HepG2 (cell line): Measurements from ENCODE around the gene CHST11. TPM values are rescaled to one million over a fixed set of nuclear protein-coding genes. Genes with fewer than 3 reads are reported as not detected.
A peak's percentile ranks its signal among the peaks of the same experiment; 100 is the strongest.

Experiments
- ATAC-seq: fragments of 200-7000 bp; cut with Tn5 transposase; 3 replicates; pipeline ENCODE4 v1.9.1; 2020; ENCODE audit warnings: mild to moderate bottlenecking, moderate library complexity
- BruUV-seq: library from RNA; stranded (reverse); fragments of 400-500 nt; replicated peaks from 2 replicates; lab custom pipeline; 2021; lab: Mats Ljungman, UMichigan
- CTCF ChIA-PET: fragments of 300-600 bp; formaldehyde crosslinking; extraction: SDS; loops from one replicate; lab custom pipeline; 2021; ENCODE audit warnings: low total read pairs, inconsistent platforms, low intra/inter-chr PET ratio; lab: Yijun Ruan, JAX
- POLR2A ChIA-PET: fragments of 350-600 bp; sonication (Branson Sonifier 250); formaldehyde crosslinking; loops from one replicate; lab custom pipeline; 2020; ENCODE audit warnings: antibody characterized with exemption, inconsistent platforms; lab: Yijun Ruan, JAX
- DNase-seq: peaks from one replicate; pipeline ENCODE4 v3.0.0-alpha.2; 2015; ENCODE audit warnings: low spot score
- FAIRE-seq: peaks from 3 replicates; lab custom pipeline; 2011; peaks lifted over from hg19 to GRCh38; lab: Jason Lieb, UNC
- H2AFZ ChIP-seq: one replicate; pipeline ENCODE4 v1.6.1; 2011; ENCODE audit warnings: low read length, inconsistent platforms
- H3K27ac ChIP-seq: fragments of 300-600 bp; 3 replicates; pipeline ENCODE4 v1.8.0; 2011; ENCODE audit warnings: mixed run types, mild to moderate bottlenecking, mixed read lengths, low read length, inconsistent platforms; ENCODE audit not compliant: insufficient read depth; ENCODE audit errors: extremely low read length
- H3K27me3 ChIP-seq, 2 experiments: fragments of 200-600 bp in 1 of 2; 2 replicates in 1 of 2; 3 replicates in 1 of 2; pipeline versions ENCODE4 v1.6.0 to v1.8.0; 2011; ENCODE audit warnings: low read length in 2 of 2, mild to moderate bottlenecking in 2 of 2, moderate library complexity in 2 of 2, inconsistent platforms in 1 of 2; ENCODE audit not compliant: insufficient read depth in 2 of 2, control insufficient read depth in 1 of 2
- H3K36me3 ChIP-seq, 2 experiments: fragments of 200-600 bp in 1 of 2; replicated peaks in 1 of 2; 2 replicates in 1 of 2; 3 replicates in 1 of 2; pipeline versions ENCODE4 v1.5.1 to v1.8.0; 2011; ENCODE audit warnings: low read length in 2 of 2, inconsistent platforms in 1 of 2; ENCODE audit not compliant: insufficient read depth in 2 of 2, control insufficient read depth in 1 of 2
- H3K4me1 ChIP-seq: 2 replicates; pipeline ENCODE4 v1.5.1; 2012; ENCODE audit warnings: low read length, inconsistent platforms; ENCODE audit not compliant: insufficient read depth
- H3K4me2 ChIP-seq: 2 replicates; pipeline ENCODE4 v1.6.0; 2011; ENCODE audit warnings: low read depth, low read length, inconsistent platforms
- H3K4me3 ChIP-seq, 3 experiments: fragments of 200-600 bp in 1 of 3; sonication (generic), shearing (Covaris generic) in 1 of 3; replicated peaks in 1 of 3; 2 replicates each; pipeline ENCODE4 v1.5.1; 2011 to 2016; ENCODE audit warnings: low read length in 3 of 3, inconsistent platforms in 2 of 3, low read depth in 2 of 3, mild to moderate bottlenecking in 2 of 3, control low read depth in 1 of 3, mixed read lengths in 1 of 3; ENCODE audit not compliant: insufficient read depth in 1 of 3
- H3K79me2 ChIP-seq: one replicate; pipeline ENCODE4 v1.6.1; 2011; ENCODE audit warnings: low read length, inconsistent platforms; ENCODE audit not compliant: insufficient read depth
- H3K9ac ChIP-seq: 2 replicates; pipeline ENCODE4 v1.6.0; 2011; ENCODE audit warnings: mild to moderate bottlenecking, low read depth, low read length, inconsistent platforms; ENCODE audit not compliant: insufficient read depth
- H3K9me3 ChIP-seq: 2 replicates; pipeline ENCODE4 v1.5.1; 2012; ENCODE audit warnings: mild to moderate bottlenecking, low read length
- H4K20me1 ChIP-seq: 2 replicates; pipeline ENCODE4 v1.6.0; 2011; ENCODE audit warnings: inconsistent platforms, mild to moderate bottlenecking, low read length, moderate library complexity; ENCODE audit not compliant: insufficient read depth
- DR1 ChIP-seq: sonication (generic); formaldehyde crosslinking; IDR thresholded peaks from 2 replicates; pipeline ENCODE4 v1.8.0; 2021; ENCODE audit warnings: mild to moderate bottlenecking, missing genetic modification reagents, inconsistent platforms
- EZH2 ChIP-seq: conservative IDR thresholded peaks from 2 replicates; pipeline ENCODE4 v1.6.1; 2012; ENCODE audit warnings: mild to moderate bottlenecking, low read depth, low read length, moderate library complexity
- MAZ ChIP-seq, 2 experiments: sonication (generic) in 1 of 2; formaldehyde crosslinking in 1 of 2; IDR thresholded peaks; 2 replicates each; pipeline versions ENCODE4 v1.5.0 to v1.6.1; 2012 to 2020; ENCODE audit warnings: low read depth in 2 of 2, mild to moderate bottlenecking in 2 of 2, borderline replicate concordance in 1 of 2, improper control_type of control experiment in 1 of 2, low read length in 1 of 2, missing genetic modification reagents in 1 of 2, moderate library complexity in 1 of 2
- NFYC ChIP-seq: IDR thresholded peaks from 2 replicates; pipeline ENCODE4 v1.6.1; 2016; ENCODE audit warnings: missing genetic modification reagents, missing compliant biosample characterization
- ZNF24 ChIP-seq: fragments of 450-650 bp; IDR thresholded peaks from 2 replicates; pipeline ENCODE4 v1.6.1; 2017; ENCODE audit warnings: antibody characterized with exemption, mild to moderate bottlenecking
- ZNF354B ChIP-seq: sonication (generic); formaldehyde crosslinking; IDR thresholded peaks from 2 replicates; pipeline ENCODE4 v1.8.0; 2022; ENCODE audit warnings: mild to moderate bottlenecking, missing genetic modification reagents
- ZNF841 ChIP-seq: sonication (generic); formaldehyde crosslinking; IDR thresholded peaks from 2 replicates; pipeline ENCODE4 v1.8.1; 2023; ENCODE audit warnings: missing genetic modification reagents, borderline replicate concordance
- ZNF879 ChIP-seq: sonication (generic); formaldehyde crosslinking; IDR thresholded peaks from 2 replicates; pipeline ENCODE4 v1.8.1; 2023; ENCODE audit warnings: missing genetic modification reagents
- ZNF891 ChIP-seq: sonication (generic); formaldehyde crosslinking; IDR thresholded peaks from 2 replicates; pipeline ENCODE4 v1.5.0; 2020; ENCODE audit warnings: mild to moderate bottlenecking, missing genetic modification reagents
- WGBS: methylation state at CpG from one replicate; pipeline ENCODE4 v1.1.6; 2017; ENCODE audit warnings: low lambda C conversion rate; 5-methylcytosine and 5-hydroxymethylcytosine counted together
- in situ Hi-C: cut with HindIII; loops from 2 replicates; pipeline ENCODE4 v1.10.0; 2017; ENCODE audit warnings: low pct_unique_long_range_greater_than_20kb; ENCODE audit not compliant: extremely low pct_ligation_motif_present
- intact Hi-C: fragments of 100-400 bp; cut with micrococcal nuclease; formaldehyde crosslinking; loops from one replicate; pipeline ENCODE4 v1.10.0; 2022; ENCODE audit not compliant: unreplicated experiment
- polyA plus RNA-seq, 8 experiments: library from polyadenylated mRNA; depleted of rRNA in 3 of 8; stranded (reverse) in 7 of 8; unstranded in 1 of 8; fragments of >200 nt; fragmentation: Illumina TruSeq in 4 of 8; extraction: Trizol in 4 of 8; gene quantifications; 2 replicates each; pipeline versions ENCODE4 v1.2.1 to v1.2.3, GENCODE V29; 2011 to 2016; ENCODE audit warnings: low read depth in 4 of 8, missing spikeins in 1 of 8, mixed read lengths in 1 of 8; ENCODE audit not compliant: insufficient read depth in 1 of 8
- total RNA-seq, 5 experiments: library from RNA; depleted of rRNA; stranded (reverse); fragments of >200 nt; fragmentation: Illumina TruSeq; extraction: Trizol; gene quantifications; 2 replicates each; pipeline ENCODE4 v1.2.3, GENCODE V29; 2016; ENCODE audit warnings: low read depth in 1 of 5
- TF ChIP-seq, protein P1 (sequence below): sonication (generic); formaldehyde crosslinking; IDR thresholded peaks from 2 replicates; pipeline ENCODE4 v1.4.0; 2020; ENCODE audit warnings: missing genetic modification reagents
- TF ChIP-seq, protein P2 (sequence below): sonication (generic); formaldehyde crosslinking; IDR thresholded peaks from 2 replicates; pipeline ENCODE4 v1.4.0; 2020; ENCODE audit warnings: mild to moderate bottlenecking, missing genetic modification reagents, borderline replicate concordance

CHST11 gene
- total and polyA plus RNA-seq, 2 of the 13 experiments (the other 11 are each of a cell fraction or from before 2014, with no cell fraction given) = 0.15 TPM; not detected in 1

DNA sequence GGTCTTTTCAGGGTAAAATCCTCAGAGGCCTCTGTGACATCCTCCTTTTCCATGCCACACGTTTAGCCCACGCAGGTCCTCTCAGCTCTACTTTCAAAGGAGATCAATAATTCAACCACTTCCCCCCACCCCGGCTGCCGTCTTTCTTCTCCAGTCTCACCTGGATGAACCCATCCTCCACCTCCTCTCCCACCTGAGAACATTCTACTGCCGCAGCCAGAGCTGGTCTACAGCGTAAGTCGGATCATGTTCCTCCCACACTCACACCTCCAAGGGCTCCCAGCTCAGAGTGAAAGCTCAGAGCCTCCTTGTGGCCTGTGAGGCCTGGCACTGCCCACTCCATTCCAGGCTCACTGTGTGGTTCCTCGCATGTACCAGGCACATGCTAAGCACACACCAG lies 246.6 kb downstream of the CHST11 start:
- Histone ChIP-seq H3K4me3 (no peak overlapping the region), H3K9ac (no peak overlapping the region), H4K20me1 (no peaks in the 10 kb centered on the region), H3K4me2 (no peak overlapping the region), H3K36me3 (no peaks in the 10 kb centered on the region), H3K9me3 (no peaks in the 10 kb centered on the region), H3K27ac (no peak overlapping the region), H3K4me1 (no peaks in the 10 kb centered on the region), H3K27me3 (peaks cover 2 to 42% of the 10 kb centered on the region in 2 experiments; a peak in 4 of 5 replicates), H3K79me2 (no peaks in the 10 kb centered on the region), H2AFZ (no peak overlapping the region)
- in situ Hi-C loops (no loop called here), intact Hi-C loops (no loop called here)
- ATAC-seq (peak; percentile 29; the same call in 1 of the 3 replicates), DNase-seq (no peak), FAIRE-seq (no peak)
- WGBS = 37% methylated on average over 8 of the region's 8 CpGs
- no peak for TF ChIP-seq ZNF891 (CRISPR knock-in tag)
- no peak for TF ChIP-seq ZNF879 (CRISPR knock-in tag)
- TF ChIP-seq ZNF354B = no peak
- no peak for TF ChIP-seq ZNF841 (CRISPR knock-in tag)
- TF ChIP-seq ZNF24 = no peak
- no peak for TF ChIP-seq MAZ (IDR thresholded peaks at IDR 0.05; ENCODE audit: borderline replicate concordance, low read depth, low read length)
- no peak for TF ChIP-seq MAZ (CRISPR knock-in tag; IDR thresholded peaks at IDR 0.05; ENCODE audit: low read depth)
- TF ChIP-seq, protein P1, sequence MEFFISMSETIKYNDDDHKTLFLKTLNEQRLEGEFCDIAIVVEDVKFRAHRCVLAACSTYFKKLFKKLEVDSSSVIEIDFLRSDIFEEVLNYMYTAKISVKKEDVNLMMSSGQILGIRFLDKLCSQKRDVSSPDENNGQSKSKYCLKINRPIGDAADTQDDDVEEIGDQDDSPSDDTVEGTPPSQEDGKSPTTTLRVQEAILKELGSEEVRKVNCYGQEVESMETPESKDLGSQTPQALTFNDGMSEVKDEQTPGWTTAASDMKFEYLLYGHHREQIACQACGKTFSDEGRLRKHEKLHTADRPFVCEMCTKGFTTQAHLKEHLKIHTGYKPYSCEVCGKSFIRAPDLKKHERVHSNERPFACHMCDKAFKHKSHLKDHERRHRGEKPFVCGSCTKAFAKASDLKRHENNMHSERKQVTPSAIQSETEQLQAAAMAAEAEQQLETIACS (CRISPR knock-in tag) = no peak
- TF ChIP-seq, protein P2, sequence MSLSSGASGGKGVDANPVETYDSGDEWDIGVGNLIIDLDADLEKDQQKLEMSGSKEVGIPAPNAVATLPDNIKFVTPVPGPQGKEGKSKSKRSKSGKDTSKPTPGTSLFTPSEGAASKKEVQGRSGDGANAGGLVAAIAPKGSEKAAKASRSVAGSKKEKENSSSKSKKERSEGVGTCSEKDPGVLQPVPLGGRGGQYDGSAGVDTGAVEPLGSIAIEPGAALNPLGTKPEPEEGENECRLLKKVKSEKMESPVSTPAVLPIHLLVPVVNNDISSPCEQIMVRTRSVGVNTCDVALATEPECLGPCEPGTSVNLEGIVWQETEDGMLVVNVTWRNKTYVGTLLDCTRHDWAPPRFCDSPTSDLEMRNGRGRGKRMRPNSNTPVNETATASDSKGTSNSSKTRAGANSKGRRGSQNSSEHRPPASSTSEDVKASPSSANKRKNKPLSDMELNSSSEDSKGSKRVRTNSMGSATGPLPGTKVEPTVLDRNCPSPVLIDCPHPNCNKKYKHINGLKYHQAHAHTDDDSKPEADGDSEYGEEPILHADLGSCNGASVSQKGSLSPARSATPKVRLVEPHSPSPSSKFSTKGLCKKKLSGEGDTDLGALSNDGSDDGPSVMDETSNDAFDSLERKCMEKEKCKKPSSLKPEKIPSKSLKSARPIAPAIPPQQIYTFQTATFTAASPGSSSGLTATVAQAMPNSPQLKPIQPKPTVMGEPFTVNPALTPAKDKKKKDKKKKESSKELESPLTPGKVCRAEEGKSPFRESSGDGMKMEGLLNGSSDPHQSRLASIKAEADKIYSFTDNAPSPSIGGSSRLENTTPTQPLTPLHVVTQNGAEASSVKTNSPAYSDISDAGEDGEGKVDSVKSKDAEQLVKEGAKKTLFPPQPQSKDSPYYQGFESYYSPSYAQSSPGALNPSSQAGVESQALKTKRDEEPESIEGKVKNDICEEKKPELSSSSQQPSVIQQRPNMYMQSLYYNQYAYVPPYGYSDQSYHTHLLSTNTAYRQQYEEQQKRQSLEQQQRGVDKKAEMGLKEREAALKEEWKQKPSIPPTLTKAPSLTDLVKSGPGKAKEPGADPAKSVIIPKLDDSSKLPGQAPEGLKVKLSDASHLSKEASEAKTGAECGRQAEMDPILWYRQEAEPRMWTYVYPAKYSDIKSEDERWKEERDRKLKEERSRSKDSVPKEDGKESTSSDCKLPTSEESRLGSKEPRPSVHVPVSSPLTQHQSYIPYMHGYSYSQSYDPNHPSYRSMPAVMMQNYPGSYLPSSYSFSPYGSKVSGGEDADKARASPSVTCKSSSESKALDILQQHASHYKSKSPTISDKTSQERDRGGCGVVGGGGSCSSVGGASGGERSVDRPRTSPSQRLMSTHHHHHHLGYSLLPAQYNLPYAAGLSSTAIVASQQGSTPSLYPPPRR (CRISPR knock-in tag) = no peak
- no peak for TF ChIP-seq EZH2
- TF ChIP-seq NFYC (CRISPR knock-in tag) = no peak
- TF ChIP-seq DR1 (CRISPR knock-in tag) = no peak
- no TSS peak for BruUV-seq
- CTCF ChIA-PET = no interaction called here
- POLR2A ChIA-PET = no interaction called here
